COLO668 (cell line): ENCODE results near the gene SOCS1.
"Not testable (repeated sequence)": the region's sequence is repeated elsewhere in the genome, so short reads cannot be mapped to it uniquely, and the experiment has no call there.

Experiments
- DNase-seq: peaks from one replicate; lab custom pipeline; 2025; ENCODE audit not compliant: unreplicated experiment; lab: John Stamatoyannopoulos, UW

SOCS1 gene, protein sequence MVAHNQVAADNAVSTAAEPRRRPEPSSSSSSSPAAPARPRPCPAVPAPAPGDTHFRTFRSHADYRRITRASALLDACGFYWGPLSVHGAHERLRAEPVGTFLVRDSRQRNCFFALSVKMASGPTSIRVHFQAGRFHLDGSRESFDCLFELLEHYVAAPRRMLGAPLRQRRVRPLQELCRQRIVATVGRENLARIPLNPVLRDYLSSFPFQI

DNA sequence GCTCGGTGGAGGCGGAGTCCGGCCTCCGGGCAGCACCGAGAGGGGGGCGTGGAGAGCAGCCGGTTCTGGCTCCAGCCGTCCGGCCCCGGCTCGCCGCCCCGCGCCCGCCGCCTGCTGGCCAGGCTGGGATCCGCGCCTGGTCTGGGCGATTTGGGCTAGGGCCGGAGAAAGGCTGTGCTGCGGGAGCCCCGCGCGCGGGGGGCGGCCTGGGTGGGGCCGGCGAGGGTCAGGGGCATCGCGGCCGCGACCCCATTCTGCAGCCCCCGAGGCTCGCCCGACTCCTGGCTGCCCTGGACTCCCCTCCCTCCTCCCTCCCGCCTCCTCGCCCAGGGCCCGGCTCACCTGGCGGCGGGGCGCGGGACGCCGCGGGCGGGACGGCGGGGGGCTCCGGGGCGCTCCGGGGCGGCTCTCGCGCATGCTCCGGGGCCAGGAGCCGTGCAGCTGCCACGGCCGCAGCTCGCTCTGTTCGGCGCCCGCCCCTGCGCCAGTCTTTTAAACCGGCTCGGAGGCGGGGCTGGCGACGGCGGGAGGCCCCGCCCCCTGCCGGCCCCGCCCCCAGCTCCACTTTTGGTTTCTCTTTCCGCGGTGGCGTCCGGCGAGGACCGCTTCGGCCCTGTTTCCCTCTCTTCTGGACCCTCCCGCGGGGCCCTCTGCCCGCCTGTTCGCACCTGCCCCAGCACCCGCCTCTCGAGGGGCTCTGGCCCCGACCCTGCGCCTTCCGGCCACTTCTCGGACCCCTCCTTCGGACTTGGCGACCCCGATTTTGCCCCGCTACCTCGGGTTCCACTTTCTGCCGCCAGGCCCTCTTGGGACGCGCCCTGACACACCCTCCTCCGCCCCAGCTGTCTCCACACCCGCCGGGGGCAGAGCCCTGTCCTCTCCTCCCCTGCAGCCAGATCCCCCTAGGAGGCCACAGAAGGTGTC, at the start of gene SOCS1:
SOCS1 (minus strand) TSS at position 468 of the 924 bp plus-strand sequence. CDS start 726 bp downstream, outside the sequence.
- DNase-seq = peak; percentile 89

DNA sequence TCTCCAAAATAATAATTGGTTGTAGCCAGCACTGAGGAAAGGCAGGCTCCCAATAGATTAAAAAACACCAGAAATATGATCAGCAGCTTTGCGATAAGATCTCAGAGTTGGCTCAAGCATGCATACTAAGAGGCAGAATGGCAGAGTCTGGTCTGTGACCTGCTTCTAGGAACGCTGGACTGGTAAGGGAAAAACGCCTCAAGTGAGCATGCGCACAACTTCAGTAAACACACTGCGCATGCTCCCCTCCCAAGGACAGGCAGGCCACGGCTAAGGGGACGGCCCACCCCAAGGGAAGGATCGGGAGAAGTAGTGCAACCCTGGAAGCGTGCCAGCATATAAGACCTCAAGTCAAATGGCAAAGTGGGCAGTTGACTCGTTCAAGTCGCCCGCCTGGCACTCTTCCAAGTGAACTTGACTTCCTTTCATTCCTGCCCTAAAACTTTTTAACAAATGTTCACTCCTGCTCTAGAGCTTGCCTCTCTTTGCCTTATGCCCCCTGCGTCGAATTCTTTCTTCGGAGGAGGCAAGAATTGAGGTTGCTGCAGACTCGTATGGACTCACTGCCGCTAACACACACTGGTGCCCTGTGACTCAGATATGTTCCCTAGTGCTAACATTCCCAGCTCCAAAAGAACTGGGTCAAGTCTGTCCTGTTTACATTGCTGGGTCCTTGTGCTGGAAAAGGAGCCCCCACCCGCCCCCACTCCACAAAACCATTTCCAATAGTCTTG, 47.6 kb upstream of the SOCS1 start:
- peak; percentile 26 for DNase-seq

GRCh38 chr16:11302977-11303376, 47.0 kb upstream of the SOCS1 start:
- peak; percentile 68 for DNase-seq

GRCh38 chr16:11301645-11302501, 45.9 kb upstream of the SOCS1 start:
- DNase-seq = no peak

DNA sequence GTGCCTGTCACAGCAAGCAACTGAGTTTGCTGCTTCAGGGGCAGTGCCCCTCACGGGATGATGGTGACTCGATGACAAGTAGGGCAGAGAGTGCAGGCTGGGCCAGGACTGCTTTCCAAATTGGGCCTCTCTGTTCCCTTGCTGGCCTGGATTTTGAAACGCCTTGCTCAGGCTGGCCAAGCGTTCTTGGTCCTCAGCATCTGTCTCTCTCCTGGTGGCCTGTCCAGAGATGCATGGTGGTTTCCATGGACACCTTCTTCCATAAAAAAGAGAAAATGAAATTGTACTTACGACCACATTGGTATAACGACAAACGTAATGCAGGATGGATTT, 44.5 kb upstream of the SOCS1 start:
- DNase-seq = no peak

DNA sequence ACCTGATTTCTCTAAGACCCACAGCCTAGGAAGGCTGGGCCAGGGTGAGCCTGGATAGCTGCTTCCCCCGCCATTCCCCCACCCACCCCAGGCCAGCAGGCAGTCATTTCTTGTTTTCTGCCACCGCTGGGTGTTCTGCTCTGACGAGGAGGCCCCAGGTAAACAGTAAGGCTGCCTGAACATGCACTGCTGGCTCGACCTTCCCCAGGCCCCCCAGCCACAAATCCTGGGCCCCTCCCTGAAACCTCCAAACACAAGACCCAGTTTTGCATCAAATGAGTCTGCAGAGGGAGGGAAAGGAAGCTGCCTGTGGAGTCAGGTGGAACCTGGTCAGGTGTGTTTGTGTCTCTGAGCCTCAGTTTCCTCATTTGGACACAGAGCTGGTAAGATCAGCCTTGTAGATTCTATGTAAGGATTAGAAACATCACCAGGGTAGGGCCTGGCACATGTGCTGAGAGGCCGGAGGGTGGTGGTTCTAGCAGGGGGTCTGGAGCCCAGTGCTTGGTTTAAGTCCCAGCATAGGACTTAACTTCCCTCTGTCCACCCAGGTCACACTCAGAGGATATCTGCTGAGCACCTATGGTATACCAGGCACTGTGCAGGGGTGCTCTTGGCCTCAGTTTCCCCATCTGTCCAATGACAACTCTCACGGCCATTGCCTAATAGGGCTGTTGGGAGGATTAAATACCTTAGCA, 44.0 kb upstream of the SOCS1 start:
- no peak for DNase-seq

DNA sequence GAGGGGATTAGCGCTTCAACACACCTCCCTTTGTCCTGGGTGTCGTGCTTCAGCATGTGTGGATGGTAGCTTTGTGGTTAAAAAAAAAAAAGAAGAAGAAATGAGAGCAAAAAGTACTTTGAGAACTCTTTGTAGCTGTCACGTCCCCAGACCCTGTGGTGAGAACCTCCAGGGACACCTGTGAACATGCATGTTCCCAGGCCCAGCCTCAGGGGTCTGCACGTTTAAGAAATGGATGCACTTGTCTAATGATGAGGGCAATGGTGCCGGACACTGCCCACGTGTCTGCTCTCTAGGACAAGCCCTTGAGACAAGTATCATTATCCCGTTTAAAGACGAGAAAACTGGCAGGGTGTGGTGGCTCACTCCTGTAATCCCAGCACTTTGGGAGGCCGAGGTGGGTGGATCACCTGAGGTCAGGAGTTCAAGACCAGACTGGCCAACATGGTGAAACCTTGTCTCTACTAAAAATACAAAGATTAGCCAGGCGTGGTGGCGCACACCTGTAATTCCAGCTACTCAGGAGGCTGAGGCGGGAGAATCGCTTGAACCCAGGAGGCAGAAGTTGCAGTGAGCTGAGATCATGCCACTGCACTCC, 43.0 kb upstream of the SOCS1 start:
- DNase-seq = not testable (repeated sequence)

GRCh38 chr16:11298143-11298900, 42.3 kb upstream of the SOCS1 start:
- no peak for DNase-seq

DNA sequence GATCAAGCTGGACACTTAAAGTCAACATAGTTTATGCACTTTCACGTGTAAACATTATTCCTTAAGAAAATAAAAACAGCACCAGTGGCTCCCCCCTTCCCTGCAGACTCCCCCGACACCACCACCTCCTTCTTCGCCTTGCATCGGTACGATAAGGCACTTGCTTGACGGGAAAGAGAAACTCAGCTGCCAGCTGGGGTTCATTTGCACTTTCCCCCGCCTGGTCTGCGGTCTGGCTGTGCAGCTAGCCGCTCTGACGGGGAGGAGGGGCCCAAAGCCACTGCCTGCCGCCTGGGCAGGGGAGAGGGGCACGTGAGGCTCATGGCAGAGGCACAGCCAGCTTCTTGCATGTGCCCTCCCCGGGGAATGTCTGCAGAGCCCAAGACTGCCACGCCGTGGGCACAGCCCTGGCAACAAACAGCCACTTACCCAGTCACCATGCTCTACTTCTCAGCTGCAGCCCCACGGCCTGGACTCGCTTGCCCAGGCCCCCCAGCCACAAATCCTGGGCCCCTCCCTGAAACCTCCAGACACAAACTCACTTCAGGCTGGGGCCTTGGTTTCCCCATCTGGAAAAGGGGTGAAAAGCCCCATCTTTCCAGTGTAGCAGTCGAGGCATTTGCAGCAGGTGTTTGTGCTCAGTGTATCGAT, 41.6 kb upstream of the SOCS1 start:
- peak; percentile 67 for DNase-seq

DNA sequence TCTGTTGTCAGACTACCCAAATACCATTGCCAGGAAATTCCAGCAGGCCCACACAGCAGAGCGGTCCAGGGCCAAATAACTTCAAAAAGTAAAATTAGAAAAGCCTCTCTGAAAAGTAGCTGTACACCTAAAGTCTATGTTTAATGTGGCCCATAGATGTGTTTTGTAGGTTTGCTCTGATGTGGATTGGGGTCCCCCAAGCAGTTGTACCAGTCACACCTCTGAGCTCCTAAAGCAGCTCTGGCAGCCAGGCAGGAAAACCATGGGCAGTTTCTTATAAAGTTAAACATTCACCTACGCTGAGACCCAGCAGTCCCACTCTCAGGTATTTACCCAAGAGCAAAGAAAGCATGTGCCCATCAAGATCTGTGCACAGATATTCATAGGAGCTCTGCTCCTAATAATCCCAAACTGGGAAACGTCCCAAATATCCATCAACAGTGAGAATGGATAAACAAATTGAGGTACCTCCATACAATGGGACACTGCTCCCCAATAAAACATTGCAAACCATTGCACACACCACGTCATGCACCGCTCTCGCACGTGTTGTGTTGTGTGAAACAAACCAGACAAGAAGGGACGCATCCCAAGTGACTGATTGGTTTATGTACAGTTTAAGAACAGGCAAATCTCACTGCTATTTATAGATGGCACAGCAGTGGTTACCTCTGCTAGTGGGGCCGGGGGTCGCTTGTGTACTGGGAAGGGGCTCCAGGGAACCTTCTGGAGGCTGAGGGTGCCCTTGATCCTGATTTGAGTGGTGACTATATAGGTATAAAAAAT, 40.9 kb upstream of the SOCS1 start:
- no peak for DNase-seq

DNA sequence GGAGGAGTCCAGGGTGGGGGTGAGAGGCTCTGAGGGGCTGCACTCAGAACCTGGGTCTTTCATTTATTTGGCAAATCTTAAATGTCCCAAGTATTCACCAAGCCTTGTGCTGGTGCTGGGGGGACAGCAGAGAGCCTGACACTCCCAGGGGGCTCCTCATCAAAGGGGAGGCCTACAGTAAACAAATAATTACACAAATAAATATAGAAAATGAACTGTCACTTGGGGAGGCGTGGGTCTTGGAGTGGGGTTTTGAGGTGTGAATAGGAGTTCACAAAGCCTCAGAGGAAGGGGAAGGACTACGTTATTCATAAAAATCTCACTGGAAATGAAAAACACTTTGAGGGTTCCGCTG, 40.3 kb upstream of the SOCS1 start:
- DNase-seq = no peak

- no peak for DNase-seq
Measured at GRCh38 chr16:11295672-11296071, 39.7 kb upstream of the SOCS1 start.

- no peak for DNase-seq
Measured at GRCh38 chr16:11292076-11292748, 36.2 kb upstream of the SOCS1 start.

GRCh38 chr16:11291091-11291703, 35.2 kb upstream of the SOCS1 start:
- no peak for DNase-seq

DNA sequence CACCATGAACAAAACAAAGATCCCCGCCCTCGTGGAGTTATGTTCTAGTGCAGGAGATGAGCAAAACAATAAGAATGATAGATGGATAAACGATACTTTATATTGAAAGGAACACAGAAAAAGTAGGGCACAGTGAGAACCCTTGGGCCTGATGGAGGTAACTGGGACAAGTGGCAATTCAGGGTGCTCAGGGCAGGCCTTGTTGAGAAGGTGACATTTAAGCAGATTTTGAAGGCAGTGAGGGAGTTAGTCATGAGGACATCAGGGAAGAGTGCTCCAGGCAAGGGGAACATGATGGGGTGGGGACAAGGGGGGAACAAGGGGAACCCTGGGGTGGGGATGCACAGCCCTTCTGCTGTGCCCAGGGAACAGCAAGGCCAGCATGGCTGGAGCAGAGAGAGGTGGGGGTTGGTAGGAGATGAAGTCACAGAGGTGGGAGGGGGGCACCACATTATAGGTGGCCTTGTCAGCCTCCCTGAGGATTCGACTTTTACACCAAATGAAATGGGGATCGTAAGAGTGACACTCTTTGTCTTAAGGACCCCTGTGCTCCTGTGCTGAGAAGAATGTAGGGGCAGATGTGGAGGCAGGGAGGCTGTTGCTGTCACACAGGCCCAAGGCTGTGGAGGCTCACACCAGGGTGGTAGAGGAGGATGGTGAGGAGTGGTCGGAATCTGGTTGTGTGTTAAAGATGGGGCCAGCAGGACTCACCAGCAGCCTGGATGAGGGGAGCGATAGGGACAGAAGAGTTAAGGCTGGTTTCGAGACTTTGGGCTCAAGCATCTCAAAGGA, 34.3 kb upstream of the SOCS1 start:
- no peak for DNase-seq

- not testable (repeated sequence) for DNase-seq
Measured at GRCh38 chr16:11289696-11290095, 33.7 kb upstream of the SOCS1 start.
